GM21825 (cell line): Measurements from ENCODE around the gene SNX32.

Source experiments
- ATAC-seq: cut with Tn5 transposase; IDR thresholded peaks from one replicate; pipeline ENCODE4 v1.9.1; 2021; ENCODE audit warnings: mild to moderate bottlenecking, moderate library complexity; ENCODE audit not compliant: unreplicated experiment

SNX32 gene

GRCh38 chr11:65854852-65855837 is 21.4 kb downstream of the SNX32 start:
- no peak for ATAC-seq

DNA sequence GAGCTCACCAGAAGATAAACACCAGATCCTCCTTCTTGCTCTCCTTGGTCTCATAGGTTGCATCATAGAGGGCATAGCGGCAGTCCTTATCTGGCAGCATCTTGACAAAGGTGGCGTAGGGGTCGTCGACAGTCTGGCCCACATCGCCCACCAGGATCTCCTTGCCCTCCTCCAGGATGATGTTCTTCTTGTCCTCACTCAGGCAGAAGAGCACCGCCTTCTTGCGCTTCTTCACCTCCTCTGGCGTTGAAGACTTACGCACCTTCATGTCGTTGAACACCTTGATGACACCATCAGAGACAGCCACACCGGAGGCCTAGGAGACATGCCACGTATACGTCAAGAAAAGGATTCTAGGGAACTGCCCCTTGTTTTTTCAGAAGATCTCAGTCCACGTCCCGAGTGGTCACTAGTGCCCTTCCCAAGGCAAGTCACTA is 22.2 kb downstream of the SNX32 start:
- no peak for ATAC-seq

- ATAC-seq, result peak; percentile 24
Observed at GRCh38 chr11:65856689-65857499, 23.1 kb downstream of the SNX32 start.

DNA sequence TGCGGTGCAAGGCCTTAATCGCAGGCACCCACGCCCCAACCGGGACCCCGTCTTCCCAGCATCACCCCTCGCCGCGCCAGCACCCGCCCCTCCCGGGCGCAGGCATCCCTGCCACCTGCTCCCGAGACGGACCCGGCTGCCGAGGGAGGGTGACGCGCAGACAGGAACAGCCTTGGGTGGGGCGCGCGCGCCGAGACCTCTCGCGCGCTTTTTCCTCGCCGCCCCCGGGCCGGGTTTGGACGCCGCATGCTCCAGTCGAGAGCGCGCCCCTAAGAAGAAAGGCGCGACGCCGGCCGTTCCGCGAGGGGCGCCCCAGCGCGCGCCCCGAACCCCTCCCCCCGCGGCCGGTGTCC is 23.7 kb downstream of the SNX32 start:
- peak; percentile 3 for ATAC-seq

DNA sequence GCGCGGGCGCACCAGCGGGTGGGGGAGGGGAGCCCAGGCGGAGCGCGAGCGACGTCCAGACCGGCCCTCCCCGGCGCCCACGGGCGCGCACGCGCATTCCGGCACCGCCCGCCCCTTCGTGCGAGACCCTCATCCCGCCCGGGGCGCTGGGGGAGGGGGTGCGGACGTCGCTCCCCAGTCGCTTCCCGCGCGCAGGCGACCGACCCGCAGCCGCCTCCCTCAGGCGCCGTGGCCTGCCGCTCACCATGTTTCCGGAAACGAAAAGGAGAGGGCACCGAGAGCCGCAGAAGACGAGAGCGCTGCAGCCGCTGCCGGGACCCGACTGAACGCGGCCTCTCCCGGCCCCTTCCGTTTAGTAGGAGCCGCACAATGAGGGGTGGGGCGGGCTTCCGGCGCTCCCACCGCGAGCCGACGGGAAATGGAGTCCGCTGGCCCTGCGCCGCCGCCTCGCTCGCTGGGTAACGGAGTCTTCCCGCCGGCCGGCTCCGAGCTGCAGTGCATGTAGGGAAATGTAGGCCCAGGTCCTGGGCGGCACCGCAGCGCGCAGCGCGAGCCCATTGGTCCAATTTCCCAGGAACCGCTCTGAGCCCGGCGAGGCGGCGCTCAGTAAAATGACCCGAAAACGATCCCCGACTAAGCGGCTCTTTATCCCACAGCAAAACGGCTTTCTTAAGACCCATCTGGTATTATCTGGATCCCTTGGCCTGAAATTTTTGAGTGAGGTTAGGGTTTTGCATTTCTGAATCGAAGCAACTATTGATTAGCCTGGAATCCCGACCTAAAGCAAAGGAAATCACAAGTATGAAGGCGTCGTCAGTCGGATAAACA is 24.3 kb downstream of the SNX32 start, which contains the start of gene CFL1:
Gene CFL1 (minus strand): TSS at position 328 of the 828 bp plus-strand sequence. CDS start 81 bp downstream, at position 247.
- peak; percentile 48 for ATAC-seq

DNA sequence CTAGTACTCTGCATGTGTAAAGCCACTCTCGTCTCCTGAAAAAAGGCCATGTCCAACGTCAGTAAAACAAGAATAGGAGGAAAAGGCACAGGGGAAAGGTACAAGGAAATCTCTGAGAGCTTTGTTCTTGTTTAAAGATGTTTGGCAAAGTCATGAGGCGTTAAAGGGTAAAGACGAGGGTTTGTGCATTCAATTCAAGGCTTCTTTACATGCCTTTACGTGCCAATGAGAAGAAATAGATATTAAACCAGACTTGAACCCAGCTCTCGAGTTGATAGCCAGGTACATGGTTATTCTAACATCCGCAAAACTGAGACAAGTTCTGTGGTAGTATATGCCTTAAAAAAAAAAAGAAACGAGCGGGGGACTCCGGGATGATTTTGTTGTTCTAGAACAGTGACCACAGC is 24.9 kb downstream of the SNX32 start:
- ATAC-seq, result no peak

GRCh38 chr11:65859095-65859811 is 25.5 kb downstream of the SNX32 start:
- ATAC-seq, result peak; percentile 46

- ATAC-seq, result no peak
Observed at GRCh38 chr11:65859812-65860277, 26.1 kb downstream of the SNX32 start.

- ATAC-seq, result peak; percentile 28
Observed at GRCh38 chr11:65860278-65861164, 26.8 kb downstream of the SNX32 start, which contains the start of gene MUS81. Gene MUS81 (plus strand): TSS chr11:65860433. CDS start chr11:65860754, 321 bp downstream.

DNA sequence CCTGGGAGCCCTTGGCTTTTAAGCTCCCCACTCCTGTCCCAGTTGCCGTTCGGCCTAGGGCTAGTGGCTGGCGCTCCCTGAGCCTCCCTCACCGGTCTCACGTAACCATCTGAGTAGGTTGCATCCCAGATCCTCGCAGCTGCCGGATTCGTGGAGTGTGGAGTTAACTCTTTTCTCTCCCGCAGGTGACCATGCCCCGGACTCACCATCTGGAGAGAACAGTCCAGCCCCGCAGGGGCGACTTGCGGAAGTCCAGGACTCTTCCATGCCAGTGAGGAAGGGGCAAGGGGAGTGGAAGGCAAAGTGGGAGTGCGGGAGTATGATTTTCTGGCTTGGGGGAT is 27.4 kb downstream of the SNX32 start:
- ATAC-seq, result no peak

DNA sequence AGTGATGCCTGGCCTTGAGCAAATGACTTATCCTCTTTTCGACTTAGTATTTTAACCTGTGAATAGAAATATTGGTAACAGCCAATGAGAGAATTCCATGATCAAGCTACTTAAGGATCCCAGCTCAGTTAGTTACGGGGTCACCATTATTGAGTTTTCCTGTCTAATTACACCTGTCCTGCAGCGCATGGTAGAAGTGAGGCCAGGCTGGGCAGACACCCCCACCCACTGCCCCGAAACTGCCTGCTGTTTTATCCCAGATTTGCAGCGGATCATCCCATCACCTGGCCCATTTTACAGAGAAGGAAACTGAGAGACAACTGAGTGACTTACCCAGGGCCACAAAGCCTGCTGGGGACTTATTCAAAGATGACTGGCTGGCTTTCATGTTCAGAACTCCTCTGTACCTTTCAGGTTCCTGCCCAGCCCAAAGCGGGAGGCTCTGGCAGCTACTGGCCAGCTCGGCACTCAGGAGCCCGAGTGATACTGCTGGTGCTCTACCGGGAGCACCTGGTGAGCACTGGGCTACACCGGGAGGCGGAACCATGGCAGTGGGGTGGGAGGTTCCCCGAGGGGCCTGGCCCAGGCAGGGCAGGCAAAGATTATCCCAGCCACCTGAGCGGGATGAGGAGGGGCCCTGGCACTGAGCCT is 27.9 kb downstream of the SNX32 start:
- ATAC-seq, result no peak

DNA sequence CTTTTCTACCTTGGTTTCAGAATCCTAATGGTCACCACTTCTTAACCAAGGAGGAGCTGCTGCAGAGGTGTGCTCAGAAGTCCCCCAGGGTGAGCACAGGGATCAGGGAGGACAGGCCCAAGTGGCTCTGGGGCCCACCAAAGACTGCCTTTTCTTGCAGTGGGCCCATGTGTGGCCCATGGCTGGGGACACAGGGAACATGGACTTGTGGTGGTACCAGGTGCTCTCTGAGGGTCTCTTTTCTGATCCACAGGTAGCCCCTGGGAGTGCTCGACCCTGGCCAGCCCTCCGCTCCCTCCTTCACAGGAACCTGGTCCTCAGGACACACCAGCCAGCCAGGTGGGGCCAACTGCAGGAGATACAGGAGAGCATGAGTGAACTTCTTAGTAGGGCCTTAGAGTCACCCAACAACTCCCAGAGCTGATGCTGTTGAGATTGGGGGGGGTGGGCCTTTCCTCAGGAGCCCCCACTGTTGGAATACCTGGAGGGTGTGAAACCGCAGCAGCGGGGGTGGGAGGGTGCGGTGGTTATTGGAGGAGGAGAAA is 28.5 kb downstream of the SNX32 start:
- ATAC-seq, result no peak

- ATAC-seq, result no peak
Observed at GRCh38 chr11:65862941-65863888, 29.5 kb downstream of the SNX32 start.

DNA sequence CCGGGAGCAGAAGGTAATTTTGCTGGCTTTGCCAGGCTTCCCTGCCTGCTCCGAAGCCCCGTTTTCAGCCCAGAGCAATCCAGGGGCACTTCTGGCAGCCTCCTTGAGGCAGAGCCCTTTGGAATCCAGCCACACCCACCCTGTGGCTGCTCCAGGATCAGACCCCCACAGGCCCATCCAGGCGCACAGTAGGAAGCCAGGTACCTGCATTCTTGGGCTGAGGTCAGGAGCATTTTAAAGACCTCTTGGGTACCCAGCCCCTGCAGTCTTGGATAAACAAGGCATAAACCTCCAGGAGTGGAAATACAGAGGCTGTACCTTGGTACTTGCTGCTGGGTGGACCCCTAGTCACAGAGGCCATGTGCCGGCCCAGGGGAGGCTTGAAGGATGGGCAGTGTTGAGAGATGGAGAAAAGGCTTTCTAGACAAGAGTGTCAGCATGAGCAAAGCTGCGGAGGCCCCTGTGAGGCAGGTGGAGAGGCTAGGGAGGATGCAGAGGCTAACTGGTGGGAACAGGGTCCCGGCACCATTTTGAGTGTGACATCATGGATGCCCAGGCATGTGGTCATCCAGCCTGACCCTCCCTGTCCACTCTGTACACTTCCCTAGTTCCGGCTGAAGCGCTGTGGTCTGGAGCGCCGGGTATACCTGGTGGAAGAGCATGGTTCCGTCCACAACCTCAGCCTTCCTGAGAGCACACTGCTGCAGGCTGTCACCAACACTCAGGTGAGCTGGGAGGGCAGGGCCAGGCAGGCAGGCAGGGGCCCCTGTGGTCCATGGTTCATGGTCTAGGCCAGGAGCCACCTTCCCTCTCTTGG is 30.3 kb downstream of the SNX32 start:
- ATAC-seq, result no peak

GRCh38 chr11:65864706-65865471 is 31.1 kb downstream of the SNX32 start:
- ATAC-seq, result no peak
